HUDEP-2 (cell line): ENCODE data around the gene ARHGAP22.
A peak's percentile ranks its signal among the peaks of the same experiment; 100 is the strongest.
"Not testable (repeated sequence)": the region's sequence is repeated elsewhere in the genome, so short reads cannot be mapped to it uniquely, and the experiment has no call there.

Experiments
- DNase-seq, 76 experiments: peaks; one replicate each; lab custom pipeline; 2025; ENCODE audit not compliant: unreplicated experiment in 76 of 76; lab: John Stamatoyannopoulos, UW

The ARHGAP22 gene

DNA sequence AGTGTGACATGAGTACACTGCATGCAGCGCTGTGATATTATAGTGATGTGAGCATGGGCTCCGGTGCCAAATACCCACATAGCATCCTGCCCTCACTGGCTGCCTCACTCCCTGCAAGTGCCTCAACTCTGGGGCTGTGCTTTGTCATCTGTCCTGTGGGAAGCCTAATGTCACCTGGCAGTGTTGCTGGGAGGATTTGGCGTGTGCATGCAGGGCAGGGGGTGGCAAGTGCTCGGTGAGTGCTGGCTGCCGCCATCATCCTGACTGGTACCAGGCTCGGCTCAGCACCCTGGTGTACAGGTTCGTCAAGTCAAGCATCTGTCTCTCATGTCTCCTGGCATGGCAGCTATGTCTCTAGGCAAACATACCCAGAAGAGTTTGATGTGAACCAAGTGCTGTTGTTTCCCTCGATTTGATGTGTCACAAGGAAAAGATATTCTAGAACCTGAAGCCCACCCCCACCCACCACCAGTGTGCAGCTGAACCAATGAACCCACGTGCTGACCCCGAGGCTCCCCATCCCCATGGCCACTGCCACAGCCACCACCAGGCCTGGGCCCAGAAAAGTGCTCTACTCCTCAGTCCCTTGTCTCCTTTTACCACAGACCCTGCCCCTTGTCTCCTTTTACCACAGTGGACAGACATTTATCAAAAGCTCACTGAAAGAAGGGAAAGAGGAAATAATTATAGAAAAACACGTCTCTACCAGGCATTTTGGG is 162.6 kb downstream of the ARHGAP22 start:
- no peak for DNase-seq

DNA sequence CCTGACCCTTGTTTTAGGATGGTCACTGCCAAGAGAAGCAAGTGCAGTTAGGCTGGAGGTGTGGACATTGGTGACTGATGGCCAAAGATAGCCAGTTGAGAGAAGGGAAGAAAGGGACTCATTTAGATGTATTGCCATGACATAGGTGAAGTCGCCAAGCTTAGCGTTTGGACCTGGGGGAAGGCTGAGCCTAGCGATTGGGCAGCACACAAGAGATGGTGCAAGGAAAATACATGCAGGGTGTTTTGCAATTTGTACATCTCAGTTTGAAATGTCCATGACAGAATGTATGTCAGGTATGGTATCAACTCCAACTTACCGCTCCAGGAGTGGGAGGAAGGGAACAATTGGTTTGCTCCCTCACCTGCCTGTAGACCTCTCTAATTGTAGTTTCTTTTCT is 164.1 kb downstream of the ARHGAP22 start:
- DNase-seq, result no peak

DNA sequence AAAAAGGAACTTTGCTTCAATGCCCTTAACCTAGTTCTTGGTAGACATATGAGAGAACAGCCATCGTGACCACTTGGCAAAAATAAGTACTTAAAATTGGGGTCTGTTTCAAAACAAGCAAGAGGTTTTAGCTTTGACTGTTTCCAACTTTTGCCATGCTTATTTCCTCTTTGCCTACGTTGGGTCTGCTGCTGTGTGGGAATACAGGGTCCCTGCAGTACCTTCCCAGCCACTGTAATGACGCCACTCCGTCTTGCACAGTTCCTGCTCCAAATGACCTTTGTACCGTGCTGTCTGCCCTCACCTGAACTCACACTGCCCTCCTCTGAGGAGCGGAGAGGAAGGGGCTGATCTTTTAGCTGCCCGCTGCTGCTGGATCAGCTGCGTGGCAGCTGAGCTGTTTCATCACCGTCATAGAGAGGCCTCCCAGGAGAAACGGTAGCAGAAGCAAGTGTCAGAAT is 165.3 kb downstream of the ARHGAP22 start:
- no peak for DNase-seq

DNA sequence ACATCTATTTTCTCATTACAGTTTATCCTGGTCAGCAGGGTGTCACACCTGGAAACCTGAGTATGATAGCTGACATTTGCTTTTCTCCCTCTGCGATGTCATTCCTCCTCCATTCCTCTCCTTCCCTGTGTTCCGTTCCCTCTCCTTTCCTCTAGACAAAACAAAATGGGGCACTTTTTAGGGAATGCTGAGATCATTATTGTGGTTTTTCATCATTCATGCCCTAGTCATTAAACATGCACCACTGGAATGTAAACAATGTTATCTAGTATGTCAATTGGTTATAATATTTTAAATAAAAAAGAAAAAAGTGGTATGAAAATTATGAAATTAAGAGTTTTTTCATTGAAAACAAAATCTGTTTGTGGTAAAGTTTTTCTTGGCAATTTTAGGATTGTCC is 165.8 kb downstream of the ARHGAP22 start:
- no peak for DNase-seq

DNA sequence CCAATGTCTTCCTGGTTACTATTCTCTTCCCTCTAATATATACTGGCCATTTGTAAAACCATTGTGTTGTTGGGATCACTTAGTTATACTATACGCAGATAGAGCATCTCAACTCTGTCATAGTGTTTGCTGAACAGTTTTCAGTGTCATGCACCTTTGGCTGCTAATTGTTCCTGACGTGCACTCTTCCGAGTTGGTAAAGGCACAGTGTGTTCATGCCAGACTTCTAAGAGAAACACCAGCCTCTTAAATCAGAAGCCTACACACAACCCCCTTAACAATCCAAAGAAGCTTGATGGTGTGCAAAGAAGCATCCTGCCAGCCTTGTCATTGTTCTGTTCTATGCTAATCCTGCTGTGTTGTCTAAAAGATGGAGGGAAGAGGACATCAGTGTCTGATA is 167.3 kb downstream of the ARHGAP22 start:
- no peak for DNase-seq

DNA sequence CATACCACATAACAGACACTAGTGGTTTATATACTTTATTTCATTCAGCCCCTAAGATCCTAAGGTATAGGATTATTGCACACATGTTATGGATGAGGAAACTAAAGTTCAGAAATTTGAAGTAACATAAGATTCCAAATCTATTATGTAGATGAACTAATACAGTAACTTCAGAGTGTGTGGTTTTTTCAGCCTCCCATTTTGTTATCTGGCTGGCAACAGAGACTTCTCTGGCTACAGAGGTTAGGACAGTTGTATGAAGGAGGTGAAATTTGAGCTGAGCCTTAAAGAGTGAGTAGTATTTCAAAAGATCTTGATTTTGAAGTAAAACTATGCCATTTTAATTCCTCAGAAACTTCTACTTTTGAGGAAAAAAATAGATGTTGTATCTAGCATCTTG is 173.0 kb downstream of the ARHGAP22 start:
- peak in 1 of 76 experiments; percentile 11 for DNase-seq

DNA sequence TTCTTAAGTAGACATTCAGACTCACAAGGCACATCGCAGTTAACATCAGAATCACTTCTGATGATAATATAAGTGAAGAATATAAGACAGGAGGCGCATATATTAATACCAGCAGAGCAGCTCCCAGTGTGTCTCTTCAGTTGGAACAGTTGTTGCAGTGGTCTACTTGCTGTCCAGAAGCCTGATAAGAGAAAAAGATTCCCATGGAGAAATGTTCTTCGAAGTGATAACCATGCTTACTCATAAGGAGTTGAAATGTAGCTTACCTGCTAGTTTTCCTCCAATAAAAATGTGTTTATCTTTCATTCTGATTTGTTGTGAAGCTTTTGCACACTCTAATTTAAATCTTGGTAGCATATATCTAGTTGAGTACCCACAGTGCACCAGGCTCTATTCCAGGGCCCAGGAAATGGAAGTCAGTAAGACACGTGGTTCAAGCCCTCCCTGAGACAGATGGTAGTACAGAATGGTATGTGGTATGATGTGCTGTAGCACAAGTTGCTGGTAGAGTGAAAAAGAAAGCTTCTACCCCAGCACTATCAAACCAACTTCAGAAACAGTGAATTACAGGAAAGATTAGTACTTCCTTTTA is 174.4 kb downstream of the ARHGAP22 start:
- DNase-seq, result no peak

DNA sequence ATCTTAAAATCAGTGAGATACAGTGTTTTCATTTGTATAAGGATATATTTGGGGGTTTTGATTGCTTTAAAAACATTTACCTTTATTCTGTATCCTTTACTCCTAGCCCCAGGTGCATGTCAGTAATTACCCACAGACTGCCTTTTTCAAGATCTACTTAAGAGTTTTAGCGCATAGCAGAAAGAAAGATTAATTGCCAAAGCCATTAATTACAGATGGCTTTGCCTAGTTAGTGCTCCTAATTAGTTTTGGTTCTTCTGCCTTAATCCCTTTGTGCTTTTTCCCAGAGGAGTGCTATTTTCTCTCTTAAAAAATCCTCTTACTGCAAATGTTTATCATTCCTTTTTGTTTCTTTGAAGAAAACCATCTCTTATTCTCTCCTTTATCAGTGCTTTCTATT is 175.6 kb downstream of the ARHGAP22 start:
- DNase-seq, result no peak

DNA sequence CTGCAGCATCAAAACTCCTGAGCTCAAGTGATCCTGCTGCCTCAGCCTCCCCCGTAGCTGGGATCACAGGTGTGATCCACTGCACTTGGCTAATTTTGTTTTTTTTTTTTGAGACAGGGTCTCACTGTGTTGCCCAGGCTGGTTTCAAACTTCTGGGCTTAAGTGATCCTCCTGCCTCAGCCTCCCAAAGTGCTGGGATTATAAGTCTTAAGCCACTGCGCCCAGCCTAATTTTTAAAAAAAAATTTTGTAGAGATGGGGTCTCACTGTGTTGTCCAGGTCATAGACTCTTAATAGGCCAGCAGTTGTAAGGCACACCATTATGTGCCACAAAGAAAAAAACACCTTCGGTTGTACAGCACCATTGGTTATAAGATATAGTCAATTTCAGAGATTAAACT is 176.0 kb downstream of the ARHGAP22 start:
- no peak for DNase-seq

DNA sequence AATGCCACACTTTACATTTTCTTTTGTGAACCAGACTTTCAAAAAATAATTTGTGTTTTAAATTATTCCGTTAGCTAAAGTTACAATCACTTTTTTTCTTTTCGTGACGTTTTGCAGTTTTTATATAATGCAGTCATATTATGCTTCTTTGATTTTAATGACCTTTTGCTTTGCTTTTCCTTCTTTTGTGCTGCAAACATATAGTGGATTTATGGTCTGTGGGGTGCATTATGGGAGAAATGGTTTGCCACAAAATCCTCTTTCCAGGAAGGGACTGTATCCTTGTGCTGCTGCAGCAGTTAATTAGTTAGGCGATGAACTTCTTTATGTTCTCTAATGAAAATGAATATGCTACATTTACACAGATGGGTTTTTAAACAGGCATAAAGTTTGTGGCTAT is 181.0 kb downstream of the ARHGAP22 start:
- no peak for DNase-seq

DNA sequence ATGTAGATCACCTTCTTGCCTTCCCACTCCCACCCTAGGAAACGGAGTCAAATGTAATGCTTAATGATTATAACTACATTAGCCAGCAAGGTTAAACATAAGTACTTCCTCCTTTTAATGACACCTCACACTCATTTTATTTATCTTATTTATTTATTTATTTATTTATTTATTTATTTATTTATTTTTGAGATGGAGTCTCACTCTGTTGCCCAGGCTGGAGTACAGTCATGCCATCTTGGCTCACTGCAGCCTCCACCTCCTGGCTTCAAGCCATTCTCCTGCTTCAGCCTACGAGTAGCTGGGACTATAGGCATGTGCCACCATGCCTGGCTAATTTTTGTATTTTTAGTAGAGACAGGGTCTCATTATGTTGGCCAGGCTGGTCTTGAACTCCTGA is 183.0 kb downstream of the ARHGAP22 start:
- DNase-seq, result not testable (repeated sequence)

DNA sequence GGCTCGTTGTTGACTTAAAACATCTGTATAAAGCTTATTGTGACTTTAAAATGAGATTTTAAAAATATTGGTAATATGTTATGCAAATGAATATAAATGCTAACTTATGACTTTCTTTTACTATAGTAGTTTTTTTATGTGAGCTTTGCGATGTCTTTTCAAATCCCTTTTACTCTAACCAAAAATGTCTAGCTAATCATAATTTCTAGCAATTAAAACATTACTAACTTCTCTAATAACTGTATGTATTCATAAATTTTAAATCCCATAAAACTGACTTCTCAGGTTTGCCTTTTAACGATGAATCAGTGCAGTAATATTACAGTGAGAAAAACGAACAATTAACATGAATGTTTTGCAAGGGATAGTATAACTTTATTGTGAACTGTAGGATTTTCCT is 185.2 kb downstream of the ARHGAP22 start:
- no peak for DNase-seq

DNA sequence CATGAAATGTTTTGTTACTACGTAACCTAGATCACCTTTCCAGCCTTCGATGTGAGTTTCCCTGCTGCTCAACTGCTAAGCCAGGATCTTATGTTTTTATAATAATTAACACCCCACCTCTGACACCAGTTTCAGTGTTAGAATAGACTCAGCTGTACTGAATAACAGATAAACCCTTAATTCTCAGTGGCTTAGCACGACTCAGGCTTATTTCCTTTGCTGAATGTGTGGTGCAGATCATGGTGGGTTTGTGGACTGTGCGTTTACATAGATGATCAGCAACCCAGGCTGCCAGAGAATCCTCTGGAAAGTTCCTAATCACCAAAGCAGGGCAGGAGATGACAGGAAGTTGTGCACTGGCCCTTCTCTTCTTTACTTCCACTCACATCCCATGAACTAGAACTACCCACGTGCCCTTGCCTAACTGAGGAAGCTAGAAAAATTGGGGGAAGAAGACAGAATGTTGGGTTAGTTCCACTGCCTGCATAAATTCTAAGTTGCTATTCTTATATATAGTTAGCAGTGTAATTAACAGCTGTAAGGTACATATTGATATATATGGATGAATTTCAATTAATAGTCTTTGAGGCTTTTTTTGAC is 186.6 kb downstream of the ARHGAP22 start:
- DNase-seq, result no peak

DNA sequence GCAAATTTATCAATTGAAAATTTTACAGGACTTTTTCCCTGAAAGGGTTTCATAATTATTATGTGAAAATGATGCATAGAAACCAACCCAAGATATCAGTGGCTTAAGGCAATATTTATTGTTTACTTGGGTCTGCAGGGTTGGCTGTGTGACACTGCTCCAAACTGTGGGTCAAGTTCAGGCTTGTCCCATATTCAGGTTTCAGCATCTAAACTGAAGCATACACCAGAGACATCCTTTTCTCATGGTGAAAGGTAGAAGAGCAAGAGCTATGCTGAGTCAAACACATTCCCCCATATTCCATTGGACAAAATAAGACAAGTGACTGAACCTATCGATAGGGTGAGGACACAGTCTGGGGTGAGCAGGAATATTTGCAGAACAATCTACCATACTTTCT is 187.5 kb downstream of the ARHGAP22 start:
- DNase-seq, result no peak

DNA sequence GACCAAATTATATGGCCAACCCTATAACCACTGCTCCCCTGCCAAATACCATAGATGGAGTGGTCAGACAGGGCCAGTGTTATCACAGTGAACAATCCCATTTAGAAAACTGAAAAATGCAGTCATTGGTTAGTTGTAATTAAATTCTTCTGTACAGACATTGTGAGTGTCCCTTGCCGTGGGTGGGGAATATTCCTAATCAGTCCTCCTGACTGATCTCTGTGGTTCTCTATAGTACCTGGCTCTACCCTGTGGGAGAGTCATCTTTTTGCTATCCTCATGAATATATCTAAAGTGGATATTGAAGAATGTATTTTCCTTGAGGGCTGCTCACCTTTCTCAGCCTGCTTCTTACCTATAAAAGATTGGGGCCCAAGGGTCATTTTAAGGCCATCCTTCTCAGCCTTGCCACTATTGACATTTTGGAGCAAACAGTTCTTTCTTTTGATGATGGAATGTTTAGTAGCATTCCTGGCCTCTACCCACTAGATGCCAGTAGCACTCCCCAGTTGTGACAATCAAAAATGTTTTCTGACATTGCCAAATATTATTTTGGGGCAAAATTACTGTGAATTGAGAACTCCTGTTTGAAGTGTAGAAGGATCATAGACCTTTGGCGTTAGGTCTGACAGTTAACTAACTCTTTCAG is 188.2 kb downstream of the ARHGAP22 start:
- no peak for DNase-seq

DNA sequence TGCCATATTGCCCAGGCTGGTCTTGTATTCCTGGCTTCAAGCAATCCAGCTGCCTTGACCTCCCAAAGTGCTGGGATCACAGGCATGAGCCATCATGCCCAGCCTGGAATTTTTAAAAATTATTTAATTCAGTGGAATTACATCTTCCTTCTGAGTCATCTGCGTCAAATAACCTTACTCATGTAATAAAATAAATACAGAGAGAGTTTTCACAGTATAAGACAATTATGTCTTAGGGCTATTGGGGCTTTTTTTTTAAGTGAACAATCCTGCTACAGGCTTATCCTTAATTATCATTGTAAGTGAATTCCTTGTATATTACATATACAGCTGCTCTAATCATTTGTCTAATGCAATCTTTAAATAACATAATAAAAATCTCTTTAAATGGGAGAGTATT is 190.1 kb downstream of the ARHGAP22 start:
- no peak for DNase-seq

DNA sequence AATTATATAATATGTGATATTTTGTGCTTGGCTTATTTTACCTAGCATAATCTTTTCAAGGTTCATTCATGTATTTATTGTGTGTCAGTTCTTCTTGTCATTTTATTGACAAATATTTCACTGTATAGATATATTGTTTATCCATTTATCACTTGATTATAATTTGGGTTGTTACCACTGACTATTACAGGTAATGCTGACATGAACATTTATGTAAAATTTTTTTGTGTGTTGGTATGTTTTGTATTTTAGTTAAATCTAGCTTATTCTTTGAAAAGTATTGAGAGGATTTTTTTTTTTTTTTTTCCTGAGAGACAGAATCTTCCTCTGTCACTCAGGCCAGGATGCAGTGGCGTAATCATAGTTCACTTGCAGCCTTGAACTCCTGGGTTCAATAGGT is 190.7 kb downstream of the ARHGAP22 start:
- no peak for DNase-seq

DNA sequence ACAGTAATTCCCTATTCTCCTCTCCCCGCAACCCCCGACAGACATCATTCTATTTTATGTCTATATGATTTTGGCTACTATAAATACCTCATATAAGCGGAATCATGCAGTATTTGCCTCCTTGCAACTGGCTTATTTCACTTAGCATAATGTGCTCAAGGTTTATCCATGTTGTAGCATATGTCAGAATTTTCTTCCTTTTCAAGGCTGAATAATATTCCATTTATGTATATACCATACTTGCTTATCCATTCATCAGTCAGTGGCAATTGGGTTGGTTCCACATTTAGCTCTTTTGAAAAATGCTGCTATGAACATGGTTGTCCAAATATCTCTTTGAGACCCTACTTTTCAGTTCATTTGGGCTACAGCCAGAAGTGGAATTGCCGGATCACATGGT is 191.9 kb downstream of the ARHGAP22 start:
- DNase-seq, result no peak

DNA sequence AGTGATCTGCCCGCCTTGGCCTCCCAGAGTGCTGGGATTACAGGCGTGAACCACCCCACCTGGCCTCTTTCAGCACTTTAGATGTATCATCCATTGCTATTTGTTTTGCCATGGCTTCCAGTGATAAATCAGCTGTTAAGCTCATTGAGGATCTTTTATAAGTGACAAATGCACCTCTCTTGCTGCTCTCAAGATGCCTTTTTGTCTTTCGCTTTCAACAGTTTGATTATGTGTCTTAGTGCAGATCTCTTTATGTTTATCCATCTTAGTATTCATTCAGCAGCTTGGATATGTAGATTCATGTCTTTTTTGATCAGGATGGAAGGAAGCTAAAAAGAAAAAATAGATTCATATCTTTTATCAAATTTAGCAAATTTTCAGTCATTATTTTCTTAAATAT is 192.8 kb downstream of the ARHGAP22 start:
- DNase-seq, result no peak

DNA sequence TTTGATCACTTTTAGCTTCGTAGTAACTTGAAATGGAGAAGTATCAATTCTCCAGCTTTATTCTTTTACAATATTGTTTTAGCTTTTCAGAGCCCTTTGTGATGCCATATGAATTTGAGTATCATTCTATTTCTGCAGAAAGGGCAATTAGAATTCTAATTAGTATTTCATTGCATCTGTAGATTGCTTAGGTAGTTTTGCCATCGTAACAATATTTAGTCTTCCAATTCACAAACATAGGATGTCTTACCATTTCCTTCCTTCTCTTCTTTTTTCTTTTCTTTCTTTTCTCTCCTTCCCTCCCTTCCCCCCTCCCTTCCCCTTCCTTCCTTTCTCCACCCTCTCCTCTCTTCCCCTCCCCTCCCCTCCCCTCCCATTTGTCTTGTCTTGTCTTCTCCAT is 193.4 kb downstream of the ARHGAP22 start:
- no peak for DNase-seq

DNA sequence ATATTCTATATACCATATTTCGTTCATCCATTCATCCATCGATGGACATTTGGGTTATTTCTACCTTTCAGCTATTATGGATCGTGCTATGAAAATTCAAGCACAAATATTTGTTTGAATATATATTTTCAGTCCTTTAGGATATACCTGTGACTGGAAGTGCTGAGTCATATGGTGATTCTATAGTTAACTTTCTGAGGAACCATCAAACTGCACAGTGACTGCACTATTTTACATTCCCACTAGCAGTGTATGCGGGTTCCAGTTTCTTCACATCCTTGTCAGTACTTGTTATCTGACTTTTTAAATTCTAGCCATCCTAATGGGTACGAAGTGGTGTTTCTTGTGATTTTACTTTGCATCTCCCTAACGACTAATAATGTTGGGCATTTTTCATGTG is 194.4 kb downstream of the ARHGAP22 start:
- DNase-seq, result no peak

DNA sequence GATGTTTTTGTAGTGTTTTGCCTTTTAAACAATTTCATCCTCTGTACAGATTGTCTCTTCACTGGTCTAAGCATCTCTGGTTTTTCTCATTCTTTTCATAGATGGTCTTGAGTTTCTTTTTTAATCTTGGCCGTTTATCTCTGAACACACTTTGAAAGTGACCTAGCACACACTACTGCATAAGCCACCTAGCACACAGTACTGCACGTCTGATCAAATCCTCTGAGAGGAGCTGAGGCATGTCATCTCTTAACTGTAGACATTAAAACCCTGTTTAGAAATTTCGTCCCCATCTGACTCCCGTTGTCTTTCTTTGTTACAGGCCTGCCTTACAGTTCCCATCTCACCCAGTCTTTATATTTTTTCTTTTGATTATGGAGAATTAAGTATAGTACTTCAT is 198.2 kb downstream of the ARHGAP22 start:
- no peak for DNase-seq
